ENCODE data around the gene SIAE.
A peak's percentile ranks its signal among the peaks of the same experiment; 100 is the strongest.

The SIAE gene

DNA sequence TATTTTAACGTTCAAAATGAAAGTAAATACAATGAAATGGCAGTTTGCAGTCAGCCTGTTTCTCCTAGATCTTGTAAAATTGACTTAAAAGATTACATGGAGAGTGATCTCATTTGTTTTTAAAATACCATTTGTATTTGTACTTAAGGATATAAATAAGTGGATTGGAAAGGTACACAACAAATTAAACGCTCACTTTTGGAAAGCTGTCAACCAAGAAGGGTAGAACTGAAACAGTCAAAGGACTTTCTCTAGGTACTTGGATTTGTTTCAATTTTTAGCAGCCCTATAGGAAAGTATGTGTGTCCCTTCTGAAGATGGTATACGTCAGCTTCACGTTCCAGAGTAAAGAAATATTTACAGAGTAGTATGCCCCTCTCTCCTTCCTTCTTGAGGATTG is 43.6 kb downstream of the SIAE start:
- H3K4me3 ChIP-seq (ENCODE audit: low read depth, low read length) = no peak overlapping the region
- TF ChIP-seq, protein P1, sequence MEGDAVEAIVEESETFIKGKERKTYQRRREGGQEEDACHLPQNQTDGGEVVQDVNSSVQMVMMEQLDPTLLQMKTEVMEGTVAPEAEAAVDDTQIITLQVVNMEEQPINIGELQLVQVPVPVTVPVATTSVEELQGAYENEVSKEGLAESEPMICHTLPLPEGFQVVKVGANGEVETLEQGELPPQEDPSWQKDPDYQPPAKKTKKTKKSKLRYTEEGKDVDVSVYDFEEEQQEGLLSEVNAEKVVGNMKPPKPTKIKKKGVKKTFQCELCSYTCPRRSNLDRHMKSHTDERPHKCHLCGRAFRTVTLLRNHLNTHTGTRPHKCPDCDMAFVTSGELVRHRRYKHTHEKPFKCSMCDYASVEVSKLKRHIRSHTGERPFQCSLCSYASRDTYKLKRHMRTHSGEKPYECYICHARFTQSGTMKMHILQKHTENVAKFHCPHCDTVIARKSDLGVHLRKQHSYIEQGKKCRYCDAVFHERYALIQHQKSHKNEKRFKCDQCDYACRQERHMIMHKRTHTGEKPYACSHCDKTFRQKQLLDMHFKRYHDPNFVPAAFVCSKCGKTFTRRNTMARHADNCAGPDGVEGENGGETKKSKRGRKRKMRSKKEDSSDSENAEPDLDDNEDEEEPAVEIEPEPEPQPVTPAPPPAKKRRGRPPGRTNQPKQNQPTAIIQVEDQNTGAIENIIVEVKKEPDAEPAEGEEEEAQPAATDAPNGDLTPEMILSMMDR (conservative IDR thresholded peaks at IDR 0.05; ENCODE audit: low read depth, low read length) = no peak
- DNase-seq (ENCODE audit: low read depth) = no peak

DNA sequence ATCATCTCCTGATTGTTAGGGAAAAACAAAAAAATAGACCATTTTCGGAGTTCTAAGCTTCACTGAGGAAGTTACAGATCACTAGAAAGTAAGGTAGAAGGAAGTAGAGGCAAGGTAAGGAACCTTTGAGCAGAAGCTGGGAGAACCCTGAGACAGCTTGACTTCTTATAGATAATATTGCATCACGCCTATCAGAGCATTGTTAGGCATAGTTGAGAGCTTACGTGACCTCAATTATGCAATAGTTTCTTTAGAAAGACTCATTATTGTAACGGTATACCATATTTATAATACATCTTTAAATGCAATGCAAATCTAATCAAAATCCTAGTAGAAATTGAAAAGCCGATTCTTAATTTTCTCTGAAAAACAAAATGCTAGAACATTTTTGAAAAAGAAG is 46.0 kb downstream of the SIAE start:
- TF ChIP-seq, protein P1 (conservative IDR thresholded peaks at IDR 0.05; ENCODE audit: low read depth, low read length) = no peak
- H3K4me3 ChIP-seq (ENCODE audit: low read depth, low read length) = no peak overlapping the region
- peak; percentile 11 for DNase-seq (ENCODE audit: low read depth)

DNA sequence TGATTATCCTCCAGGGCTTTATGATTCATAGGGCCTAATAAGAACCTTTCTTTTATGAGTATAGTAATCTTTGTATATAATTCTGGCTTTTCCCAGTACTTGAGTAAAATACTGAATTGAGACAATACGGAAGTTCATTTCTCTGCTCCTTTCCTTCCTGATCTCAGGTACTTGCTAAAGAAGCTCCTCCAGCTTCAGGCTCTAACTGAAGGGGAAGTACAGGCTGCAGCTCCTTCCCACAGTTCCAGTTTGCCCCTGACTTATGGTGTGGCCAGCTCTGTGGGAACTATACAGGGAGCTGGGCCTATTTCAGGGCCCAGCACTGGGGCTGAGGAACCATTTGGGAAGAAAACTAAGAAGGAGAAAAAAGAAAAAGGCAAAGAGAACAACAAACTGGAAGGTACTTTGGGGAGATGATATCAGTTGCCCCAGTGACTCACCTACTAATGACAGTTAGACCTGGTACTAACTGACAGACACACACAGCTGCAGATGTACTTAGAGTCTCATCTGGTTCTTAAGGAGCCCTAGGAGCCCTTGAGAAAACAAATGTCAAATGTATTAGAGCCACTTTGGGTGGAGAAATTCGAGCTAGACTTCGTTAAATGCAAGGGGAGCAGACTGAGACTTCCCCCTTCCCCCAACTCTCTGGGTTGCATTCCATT is 47.9 kb downstream of the SIAE start:
- H3K4me3 ChIP-seq (ENCODE audit: low read depth, low read length) = no peak overlapping the region
- DNase-seq (ENCODE audit: low read depth) = no peak
- TF ChIP-seq, protein P1 (conservative IDR thresholded peaks at IDR 0.05; ENCODE audit: low read depth, low read length) = no peak

DNA sequence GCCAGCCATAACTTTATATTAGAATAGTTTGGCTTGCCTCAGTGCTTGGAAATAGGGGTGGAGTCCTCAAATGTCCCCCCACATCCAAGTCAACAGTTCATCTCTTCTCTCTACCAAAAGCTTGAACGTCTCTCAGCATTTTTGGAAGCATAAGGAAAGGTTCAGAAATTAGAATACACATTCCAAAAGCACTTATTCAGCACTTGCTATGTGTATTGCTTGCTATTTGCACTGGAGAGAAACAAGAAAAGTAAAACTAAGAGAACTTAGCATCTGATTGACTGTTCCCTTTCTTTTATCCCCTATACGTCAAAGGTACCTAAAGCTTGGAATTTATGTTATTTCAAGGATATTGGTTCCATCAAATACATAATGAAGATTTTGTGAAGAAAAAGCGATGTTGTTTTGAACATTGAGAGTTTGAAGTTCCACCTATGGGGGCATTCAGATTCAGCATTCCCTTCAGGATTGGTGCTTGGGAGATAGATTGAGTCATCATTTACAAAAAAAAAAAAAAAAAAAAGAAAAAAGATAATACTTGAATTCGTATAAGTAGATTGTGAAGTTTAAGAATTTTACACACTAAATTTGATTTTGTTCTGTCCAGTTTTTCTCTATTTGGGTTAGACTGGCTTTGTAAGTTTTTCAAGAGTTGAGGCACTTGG is 49.5 kb downstream of the SIAE start:
- TF ChIP-seq, protein P1 (conservative IDR thresholded peaks at IDR 0.05; ENCODE audit: low read depth, low read length) = no peak
- DNase-seq (ENCODE audit: low read depth) = peak; percentile 35

DNA sequence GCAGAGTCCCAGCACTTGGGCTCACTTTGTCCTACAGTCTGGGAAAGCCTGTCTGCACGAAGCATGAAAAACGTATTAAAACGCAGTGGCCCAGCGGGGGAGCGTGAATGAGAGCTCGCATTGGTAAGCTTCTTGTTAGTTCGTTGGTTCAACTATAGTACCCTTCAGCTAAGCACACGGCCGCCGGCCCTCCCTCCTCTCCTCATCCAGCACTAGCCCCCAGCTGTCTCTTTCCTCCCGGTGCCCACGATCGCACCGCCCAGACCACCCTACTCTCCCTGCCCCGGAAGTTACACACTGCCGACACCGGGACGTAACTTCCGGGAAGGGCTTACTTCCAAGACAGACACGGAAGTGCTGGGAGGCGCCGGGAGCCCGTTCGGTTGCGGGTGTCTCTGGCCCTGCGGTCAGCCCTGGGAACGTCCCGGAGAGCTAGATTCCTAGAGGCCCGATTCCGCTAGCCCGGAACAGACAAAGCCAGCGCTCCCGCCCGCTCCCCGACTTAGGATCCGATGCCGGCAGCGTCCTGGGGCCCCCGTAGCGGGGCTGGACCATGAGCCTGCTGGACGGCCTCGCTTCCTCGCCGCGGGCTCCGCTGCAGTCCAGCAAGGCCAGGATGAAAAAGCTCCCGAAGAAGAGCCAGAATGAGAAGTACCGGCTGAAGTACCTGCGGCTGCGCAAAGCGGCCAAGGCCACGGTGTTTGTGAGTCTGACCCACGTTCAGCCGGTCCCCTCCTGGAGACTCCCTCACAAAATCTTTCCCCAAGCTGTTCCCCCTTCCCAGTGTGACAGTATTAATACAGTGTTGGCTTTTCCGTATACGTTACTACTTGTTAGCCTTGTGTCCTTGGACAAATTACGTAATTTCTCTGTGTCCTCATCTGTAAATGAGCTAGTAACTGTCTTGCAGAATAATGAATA is 50.7 kb downstream of the SIAE start, which contains the start of gene TBRG1:
Gene TBRG1 (plus strand): TSS at position 334 of the 921 bp plus-strand sequence. CDS start 220 bp downstream, at position 554.
- DNase-seq (ENCODE audit: low read depth) = peak; percentile 92
- H3K4me3 ChIP-seq (ENCODE audit: low read depth, low read length) = peak within 1 kb of the TSS; percentile 87
- TF ChIP-seq, protein P1 (conservative IDR thresholded peaks at IDR 0.05; ENCODE audit: low read depth, low read length) = no peak

More for the DNA sequence above, 49.5 kb downstream of the SIAE start:
- peak overlapping the region; percentile 87 for H3K4me3 ChIP-seq (ENCODE audit: low read depth, low read length)

DNA sequence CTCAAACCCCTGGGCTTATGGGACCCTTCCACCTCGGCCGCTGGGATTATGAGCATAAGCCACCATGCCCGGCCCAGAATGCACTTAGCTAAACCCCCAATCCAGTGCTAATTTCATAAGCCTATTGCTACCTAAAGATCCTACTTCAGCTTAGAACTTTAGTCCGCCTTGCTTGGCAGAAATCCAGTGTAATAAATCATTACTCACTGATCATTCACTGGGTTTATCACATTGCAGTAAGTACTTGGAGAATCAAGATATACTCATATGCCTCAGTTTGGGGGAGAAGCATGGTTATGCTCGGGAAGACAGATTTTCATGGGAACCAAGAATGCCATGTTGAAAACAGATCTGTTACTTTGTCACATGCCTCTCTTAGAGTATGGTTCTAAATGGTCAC is 54.7 kb downstream of the SIAE start:
- no peak for DNase-seq (ENCODE audit: low read depth)
- TF ChIP-seq, protein P1 (conservative IDR thresholded peaks at IDR 0.05; ENCODE audit: low read depth, low read length) = no peak
- H3K4me3 ChIP-seq (ENCODE audit: low read depth, low read length) = no peak overlapping the region
